PC-3 (cell line): Measurements from ENCODE around the gene DTD1. TPM values are rescaled to one million over a fixed set of nuclear protein-coding genes. Genes with fewer than 3 reads are reported as not detected.

Experiments
- ATAC-seq: fragments of 200-7000 bp; cut with Tn5 transposase; 2 replicates; pipeline ENCODE4 v1.9.1; 2020; ENCODE audit warnings: mild to moderate bottlenecking, moderate library complexity
- BruUV-seq: library from RNA; stranded (reverse); fragments of 400-500 nt; replicated peaks from 2 replicates; lab custom pipeline; 2021; lab: Mats Ljungman, UMichigan
- CTCF ChIA-PET: fragments of 300-600 bp; sonication (Branson Sonifier 250); formaldehyde crosslinking; loops from one replicate; lab custom pipeline; 2022; ENCODE audit warnings: antibody characterized with exemption; lab: Charles Lee
- POLR2A ChIA-PET: fragments of 300-600 bp; sonication (Branson Sonifier 250); formaldehyde crosslinking; loops from one replicate; lab custom pipeline; 2022; ENCODE audit warnings: antibody characterized with exemption; ENCODE audit not compliant: unreplicated experiment; lab: Charles Lee
- DNase-seq: peaks from one replicate; pipeline ENCODE4 v3.0.0-alpha.2; 2015
- H2AFZ ChIP-seq: fragments of 300-600 bp; sonication (generic); 2 replicates; pipeline ENCODE4 v1.6.0; 2016; ENCODE audit warnings: antibody characterized with exemption, low read length
- H3F3A ChIP-seq: fragments of 300-600 bp; sonication (generic); one replicate; pipeline ENCODE4 v1.6.0; 2017; ENCODE audit warnings: antibody characterized with exemption, low read length, control low read depth, mild to moderate bottlenecking; ENCODE audit not compliant: unreplicated experiment
- H3K27ac ChIP-seq: fragments of 300-600 bp; sonication (generic); 2 replicates; pipeline ENCODE4 v1.5.1; 2016; ENCODE audit warnings: mild to moderate bottlenecking, low read length
- H3K27me3 ChIP-seq: fragments of 300-600 bp; sonication (generic); 2 replicates; pipeline ENCODE4 v1.6.1; 2016; ENCODE audit warnings: low read length, mixed read lengths
- H3K36me3 ChIP-seq: fragments of 300-600 bp; sonication (generic); 2 replicates; pipeline ENCODE4 v1.6.1; 2016; ENCODE audit warnings: low read depth, mixed run types, low read length, mixed read lengths
- H3K4me1 ChIP-seq: fragments of 300-600 bp; sonication (generic); 2 replicates; pipeline ENCODE4 v1.5.1; 2016; ENCODE audit warnings: low read length; ENCODE audit not compliant: insufficient read depth
- H3K4me2 ChIP-seq: fragments of 300-600 bp; sonication (generic); 2 replicates; pipeline ENCODE4 v1.6.0; 2016; ENCODE audit warnings: low read length
- H3K4me3 ChIP-seq: fragments of 300-600 bp; sonication (generic); 2 replicates; pipeline ENCODE4 v1.5.1; 2016; ENCODE audit warnings: mild to moderate bottlenecking, low read length, mixed read lengths
- H3K79me2 ChIP-seq: fragments of 300-600 bp; sonication (generic); 2 replicates; pipeline ENCODE4 v1.6.1; 2017; ENCODE audit warnings: low read length, mixed read lengths
- H3K9ac ChIP-seq: fragments of 300-600 bp; sonication (generic); 2 replicates; pipeline ENCODE4 v1.6.0; 2016; ENCODE audit warnings: mild to moderate bottlenecking, low read length
- H3K9me2 ChIP-seq: fragments of 300-600 bp; sonication (generic); replicated peaks from 2 replicates; pipeline ENCODE4 v1.6.1; 2016; ENCODE audit warnings: mixed run types, low read length, mixed read lengths
- H3K9me3 ChIP-seq: fragments of 300-600 bp; sonication (generic); 2 replicates; pipeline ENCODE4 v1.6.1; 2016; ENCODE audit warnings: low read length, mixed read lengths
- H4K20me1 ChIP-seq: fragments of 300-600 bp; sonication (generic); 2 replicates; pipeline ENCODE4 v1.6.1; 2016; ENCODE audit warnings: low read length, mixed read lengths
- EZH2 ChIP-seq: fragments of 300-600 bp; sonication (generic); IDR thresholded peaks from one replicate; pipeline ENCODE4 v1.6.1; 2017; ENCODE audit warnings: antibody characterized with exemption, mild to moderate bottlenecking, low read length; ENCODE audit not compliant: unreplicated experiment
- EZH2phosphoT487 ChIP-seq: fragments of 300-600 bp; sonication (generic); IDR thresholded peaks from 2 replicates; pipeline ENCODE4 v1.6.1; 2018; ENCODE audit warnings: mild to moderate bottlenecking, antibody characterized with exemption, low read length, borderline replicate concordance
- intact Hi-C: fragments of 100-400 bp; cut with micrococcal nuclease; formaldehyde crosslinking; loops from 2 replicates; pipeline ENCODE4 v1.9.0; 2023
- total RNA-seq: library from RNA; depleted of rRNA; stranded (reverse); fragments of >200 nt; gene quantifications from 2 replicates; pipeline ENCODE4 v1.2.3, GENCODE V29; 2014
- TF ChIP-seq, protein P1 (sequence below): fragments of 300-600 bp; sonication (generic); conservative IDR thresholded peaks from 2 replicates; pipeline ENCODE4 v1.5.1; 2017; ENCODE audit warnings: antibody characterized with exemption, low read depth, mild to moderate bottlenecking, low read length

The DTD1 gene
- total RNA-seq, 1 experiment from 2014 or later: 124 TPM

DNA sequence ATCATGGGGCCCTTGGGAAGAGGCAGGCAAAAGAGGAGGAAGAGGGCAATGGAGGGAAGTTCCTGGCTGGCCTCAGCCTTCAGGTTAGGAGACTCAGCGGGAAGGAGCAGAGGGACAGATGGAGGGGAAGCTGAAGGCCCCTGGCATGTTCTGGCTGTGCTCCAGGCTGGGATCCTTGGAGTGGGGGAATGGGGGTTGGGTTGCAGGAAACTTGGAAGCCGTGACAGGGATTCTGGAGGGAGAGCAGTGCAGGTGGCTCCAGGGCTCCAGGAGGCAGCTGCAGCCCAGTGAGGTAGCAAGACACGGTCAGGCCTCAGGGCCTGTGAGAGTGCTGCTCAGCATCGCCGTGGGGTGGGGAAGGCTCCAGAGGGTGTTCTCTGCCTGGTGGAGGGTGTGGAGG lies 161.1 kb downstream of the DTD1 start:
- POLR2A ChIA-PET: no interaction called here
- CTCF ChIA-PET: no interaction called here
- H3F3A ChIP-seq: no peaks in the 10 kb centered on the region

DNA sequence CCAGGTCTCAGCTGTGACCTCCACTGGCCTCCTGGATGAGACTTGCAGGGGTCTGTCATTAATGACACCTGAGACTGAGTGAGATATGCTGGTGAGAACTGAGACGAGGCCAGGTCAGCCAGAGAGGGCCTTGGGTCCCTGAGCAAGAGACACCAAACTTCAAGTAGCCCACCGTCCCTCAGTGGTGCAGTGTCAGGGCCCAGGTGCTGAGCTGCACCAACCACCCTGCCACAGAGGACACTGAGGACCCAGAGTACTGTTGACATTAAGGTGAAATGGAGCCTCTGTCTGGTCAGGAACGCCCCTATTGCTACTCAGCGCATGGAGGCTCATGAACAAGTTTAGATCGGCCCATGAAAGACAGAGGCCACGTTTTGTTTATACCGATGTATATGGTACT lies 161.7 kb downstream of the DTD1 start:
- Histone ChIP-seq H3K27me3 (no peaks in the 10 kb centered on the region), H3K36me3 (0 out of 2 replicates have a peak, but pooled peaks cover 2% of the 10 kb centered on the region), H3K4me1 (no peaks in the 10 kb centered on the region), H3K79me2 (no peaks in the 10 kb centered on the region), H4K20me1 (no peaks in the 10 kb centered on the region), H2AFZ (no peak overlapping the region), H3K4me2 (no peak overlapping the region), H3K9me3 (no peaks in the 10 kb centered on the region), H3K4me3 (no peak overlapping the region), H3F3A (no peaks in the 10 kb centered on the region), H3K9ac (no peak overlapping the region), H3K27ac (no peak overlapping the region), H3K9me2 (no peaks in the 10 kb centered on the region)
- no peak for ATAC-seq
- DNase-seq: no peak
- TF ChIP-seq EZH2phosphoT487: no peak
- no peak for TF ChIP-seq EZH2
- TF ChIP-seq, protein P1, sequence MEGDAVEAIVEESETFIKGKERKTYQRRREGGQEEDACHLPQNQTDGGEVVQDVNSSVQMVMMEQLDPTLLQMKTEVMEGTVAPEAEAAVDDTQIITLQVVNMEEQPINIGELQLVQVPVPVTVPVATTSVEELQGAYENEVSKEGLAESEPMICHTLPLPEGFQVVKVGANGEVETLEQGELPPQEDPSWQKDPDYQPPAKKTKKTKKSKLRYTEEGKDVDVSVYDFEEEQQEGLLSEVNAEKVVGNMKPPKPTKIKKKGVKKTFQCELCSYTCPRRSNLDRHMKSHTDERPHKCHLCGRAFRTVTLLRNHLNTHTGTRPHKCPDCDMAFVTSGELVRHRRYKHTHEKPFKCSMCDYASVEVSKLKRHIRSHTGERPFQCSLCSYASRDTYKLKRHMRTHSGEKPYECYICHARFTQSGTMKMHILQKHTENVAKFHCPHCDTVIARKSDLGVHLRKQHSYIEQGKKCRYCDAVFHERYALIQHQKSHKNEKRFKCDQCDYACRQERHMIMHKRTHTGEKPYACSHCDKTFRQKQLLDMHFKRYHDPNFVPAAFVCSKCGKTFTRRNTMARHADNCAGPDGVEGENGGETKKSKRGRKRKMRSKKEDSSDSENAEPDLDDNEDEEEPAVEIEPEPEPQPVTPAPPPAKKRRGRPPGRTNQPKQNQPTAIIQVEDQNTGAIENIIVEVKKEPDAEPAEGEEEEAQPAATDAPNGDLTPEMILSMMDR: no peak
- BruUV-seq: no TSS peak
- intact Hi-C loops: no loop called here
- CTCF ChIA-PET: no interaction called here
- POLR2A ChIA-PET: no interaction called here

More for the DNA sequence above, 161.1 kb downstream of the DTD1 start:
- ATAC-seq (no peak), DNase-seq (no peak)
- Histone ChIP-seq H3K4me2 (no peak overlapping the region), H3K36me3 (0 out of 2 replicates have a peak, but pooled peaks cover 2% of the 10 kb centered on the region), H3K4me3 (no peak overlapping the region), H3K4me1 (no peaks in the 10 kb centered on the region), H3K9me3 (no peaks in the 10 kb centered on the region), H4K20me1 (no peaks in the 10 kb centered on the region), H3K27me3 (no peaks in the 10 kb centered on the region), H3K9ac (no peak overlapping the region), H2AFZ (no peak overlapping the region), H3K27ac (no peak overlapping the region), H3K9me2 (no peaks in the 10 kb centered on the region), H3K79me2 (no peaks in the 10 kb centered on the region)
- intact Hi-C loops: no loop called here
- BruUV-seq: no TSS peak
- TF ChIP-seq EZH2phosphoT487 (no peak), EZH2 (no peak)
- TF ChIP-seq, protein P1: no peak

DNA sequence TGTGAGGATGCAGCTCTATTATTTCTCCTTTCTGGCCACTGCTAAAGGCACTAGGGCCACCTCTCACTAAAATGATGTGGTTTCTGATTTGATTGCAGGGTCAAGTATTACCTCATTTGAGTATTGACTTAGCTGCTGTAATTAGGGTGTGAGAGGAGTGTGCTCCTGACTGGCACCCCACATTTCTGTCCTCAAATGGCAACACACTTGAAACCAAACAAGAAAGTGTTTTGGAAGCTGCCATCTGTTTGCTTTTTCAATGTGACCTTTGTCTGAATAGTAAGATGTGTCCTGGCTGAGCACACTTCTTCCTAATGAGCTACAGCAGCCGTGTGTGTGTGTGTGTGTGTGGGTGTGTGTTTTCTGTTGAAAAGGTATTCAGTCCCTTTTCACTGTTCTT lies 162.9 kb downstream of the DTD1 start:
- H3K27ac ChIP-seq: no peak overlapping the region
- BruUV-seq: no TSS peak
- ChIA-PET CTCF (no interaction called here), POLR2A (no interaction called here)
- no peaks in the 10 kb centered on the region for H3F3A ChIP-seq
- H3K9ac ChIP-seq: no peak overlapping the region
- no peaks in the 10 kb centered on the region for H4K20me1 ChIP-seq
- TF ChIP-seq EZH2: no peak
- TF ChIP-seq, protein P1: no peak
- TF ChIP-seq EZH2phosphoT487: no peak
- no peaks in the 10 kb centered on the region for H3K9me3 ChIP-seq
- DNase-seq (no peak), ATAC-seq (no peak)
- no peaks in the 10 kb centered on the region for H3K4me1 ChIP-seq
- intact Hi-C loops: no loop called here
- H3K36me3 ChIP-seq: no peaks in the 10 kb centered on the region
- no peak overlapping the region for H3K4me2 ChIP-seq
- H3K79me2 ChIP-seq: no peaks in the 10 kb centered on the region
- H3K4me3 ChIP-seq: no peak overlapping the region
- H2AFZ ChIP-seq: no peak overlapping the region
- no peaks in the 10 kb centered on the region for H3K27me3 ChIP-seq
- H3K9me2 ChIP-seq: no peaks in the 10 kb centered on the region
